ENCODE results near the gene VAPA.

- TF ChIP-seq CTCF (IDR thresholded peaks at IDR 0.05): no peak
- TF ChIP-seq POLR2A (IDR thresholded peaks at IDR 0.05): no peak
Observed at GRCh38 chr18:9965711-9966624, 52.2 kb downstream of the VAPA start.
